HCT116 (cell line): ENCODE measurements around the gene DKK3. TPM values are rescaled to one million over a fixed set of nuclear protein-coding genes. Genes with fewer than 3 reads are reported as not detected.

Experiments
- ATAC-seq: fragments of 200-7000 bp; cut with Tn5 transposase; 2 replicates; pipeline ENCODE4 v1.9.1; 2020; ENCODE audit warnings: mild to moderate bottlenecking, moderate library complexity
- Bru-seq: library from RNA; stranded (reverse); fragments of 400-500 nt; gene quantifications from one replicate; lab custom pipeline; 2021; lab: Mats Ljungman, UMichigan
- BruChase-seq, 2 experiments: library from RNA; stranded (reverse); fragments of 400-500 nt; gene quantifications; one replicate each; lab custom pipeline; 2021; lab: Mats Ljungman, UMichigan
- BruUV-seq: library from RNA; stranded (reverse); fragments of 400-500 nt; replicated peaks from 2 replicates; lab custom pipeline; 2021; lab: Mats Ljungman, UMichigan
- CTCF ChIA-PET: fragments of 300-600 bp; sonication (Branson Sonifier 250); formaldehyde crosslinking; loops from one replicate; lab custom pipeline; 2021; ENCODE audit warnings: antibody characterized with exemption; lab: Charles Lee
- POLR2A ChIA-PET: fragments of 300-600, 350-600 bp; sonication (Branson Sonifier 250); formaldehyde crosslinking; loops from one replicate; lab custom pipeline; 2021; ENCODE audit warnings: antibody characterized with exemption; lab: Charles Lee
- RAD21 ChIA-PET, 2 experiments: fragments of 300-600 bp; sonication (Branson Sonifier 250); formaldehyde crosslinking; loops; one replicate each; lab custom pipeline; 2023; ENCODE audit warnings: low total read pairs in 2 of 2; ENCODE audit not compliant: uncharacterized antibody in 2 of 2, unreplicated experiment in 2 of 2, low non-redundant PET in 1 of 2; lab: Charles Lee
- DNase-seq: peaks from one replicate; pipeline ENCODE4 v3.0.0-alpha.2; 2010; ENCODE audit warnings: low read depth, low spot score
- H2AFZ ChIP-seq: fragments of 200-600 bp; shearing (Covaris generic), sonication (generic); 2 replicates; pipeline ENCODE4 v1.6.1; 2017; ENCODE audit warnings: low read depth, mixed run types, mixed read lengths, antibody characterized with exemption, low read length; ENCODE audit not compliant: poor library complexity, severe bottlenecking
- H3K27ac ChIP-seq: 2 replicates; pipeline ENCODE4 v1.5.1; 2012; ENCODE audit warnings: low read depth, low read length
- H3K27me3 ChIP-seq: fragments of 200-600 bp; sonication (generic); 2 replicates; pipeline ENCODE4 v1.6.1; 2016; ENCODE audit warnings: mixed run types, low read length, mixed read lengths; ENCODE audit not compliant: insufficient read depth
- H3K36me3 ChIP-seq, 2 experiments: fragments of 200-500 bp in 1 of 2; fragments of 200-600 bp in 1 of 2; sonication (Bioruptor generic) in 1 of 2; sonication (generic) in 1 of 2; 2 replicates each; pipeline versions ENCODE4 v1.5.1 to v1.6.1; 2014 to 2016; ENCODE audit warnings: low read length in 2 of 2, inconsistent platforms in 1 of 2, mixed read lengths in 1 of 2, mixed run types in 1 of 2; ENCODE audit not compliant: insufficient read depth in 2 of 2, control insufficient read depth in 1 of 2
- H3K4me1 ChIP-seq, 2 experiments: fragments of 200-600 bp in 1 of 2; sonication (generic) in 1 of 2; 2 replicates each; pipeline versions ENCODE4 v1.5.1 to v1.6.1; 2012 to 2017; ENCODE audit warnings: low read length in 2 of 2, inconsistent platforms in 1 of 2, mild to moderate bottlenecking in 1 of 2, mixed read lengths in 1 of 2, mixed run types in 1 of 2, moderate library complexity in 1 of 2; ENCODE audit not compliant: insufficient read depth in 2 of 2, control insufficient read depth in 1 of 2
- H3K4me2 ChIP-seq: fragments of 200-600 bp; sonication (generic); 2 replicates; pipeline ENCODE4 v1.6.1; 2017; ENCODE audit warnings: mixed run types, low read length, mixed read lengths
- H3K4me3 ChIP-seq, 2 experiments: fragments of 200-600 bp in 1 of 2; sonication (generic) in 1 of 2; replicated peaks in 1 of 2; 2 replicates each; pipeline ENCODE4 v1.5.1; 2011 to 2016; ENCODE audit warnings: low read length in 2 of 2, control low read depth in 1 of 2, low read depth in 1 of 2, mild to moderate bottlenecking in 1 of 2, mixed read lengths in 1 of 2, mixed run types in 1 of 2
- H3K79me2 ChIP-seq: fragments of 200-600 bp; sonication (generic); 2 replicates; pipeline ENCODE4 v1.6.1; 2017; ENCODE audit warnings: mild to moderate bottlenecking, mixed run types, low read length, moderate library complexity, mixed read lengths; ENCODE audit not compliant: insufficient read depth
- H3K9ac ChIP-seq: fragments of 200-600 bp; sonication (generic); 2 replicates; pipeline ENCODE4 v1.6.1; 2016; ENCODE audit warnings: low read length, mixed read lengths
- H3K9me2 ChIP-seq: fragments of 200-600 bp; sonication (generic), shearing (Covaris generic); 2 replicates; pipeline ENCODE4 v1.6.1; 2017; ENCODE audit warnings: mixed run types, mild to moderate bottlenecking, moderate library complexity; ENCODE audit not compliant: insufficient read depth
- H3K9me3 ChIP-seq, 2 experiments: fragments of 200-500 bp in 1 of 2; fragments of 200-600 bp in 1 of 2; sonication (Bioruptor generic) in 1 of 2; sonication (generic) in 1 of 2; 2 replicates each; pipeline ENCODE4 v1.6.1; 2014 to 2017; ENCODE audit warnings: low read length in 2 of 2, mixed read lengths in 2 of 2, inconsistent platforms in 1 of 2, low read depth in 1 of 2, mild to moderate bottlenecking in 1 of 2, mixed run types in 1 of 2, moderate library complexity in 1 of 2; ENCODE audit not compliant: control insufficient read depth in 1 of 2, insufficient read depth in 1 of 2
- H4K20me1 ChIP-seq: fragments of 200-600 bp; sonication (generic), shearing (Covaris generic); 2 replicates; pipeline ENCODE4 v1.6.1; 2017; ENCODE audit warnings: mixed run types, mild to moderate bottlenecking, moderate library complexity; ENCODE audit not compliant: insufficient read depth
- ELF1 ChIP-seq: IDR thresholded peaks from 2 replicates; pipeline ENCODE4 v1.6.1; 2012; ENCODE audit warnings: low read depth, borderline replicate concordance
- EZH2 ChIP-seq: fragments of 200-600 bp; sonication (generic); IDR thresholded peaks from 2 replicates; pipeline ENCODE4 v1.6.1; 2017; ENCODE audit warnings: antibody characterized with exemption, mixed run types
- EZH2phosphoT487 ChIP-seq: fragments of 200-600 bp; IDR thresholded peaks from 2 replicates; pipeline ENCODE4 v1.6.1; 2018; ENCODE audit warnings: antibody characterized with exemption, borderline replicate concordance
- POLR2A ChIP-seq: IDR thresholded peaks from 2 replicates; pipeline ENCODE4 v1.7.0; 2011; ENCODE audit warnings: borderline replicate concordance; ENCODE audit not compliant: insufficient read depth, insufficient read length; ENCODE audit errors: extremely low read depth
- SIN3A ChIP-seq: IDR thresholded peaks from 2 replicates; pipeline ENCODE4 v1.6.1; 2012; ENCODE audit warnings: low read depth
- SP1 ChIP-seq: IDR thresholded peaks from 2 replicates; pipeline ENCODE4 v1.6.1; 2012; ENCODE audit warnings: low read depth
- intact Hi-C: fragments of 100-400 bp; cut with micrococcal nuclease; formaldehyde crosslinking; loops from 2 replicates; pipeline ENCODE4 v1.10.0; 2022
- long read RNA-seq: library from polyadenylated mRNA; unstranded; transcript quantifications from one replicate; pipeline ENCODE4 v2.0.0, GENCODE V29; 2021; ENCODE audit not compliant: unreplicated experiment
- polyA plus RNA-seq: library from polyadenylated mRNA; unstranded; fragments of >200 nt; gene quantifications from 2 replicates; pipeline ENCODE4 v1.2.1, GENCODE V29; 2012; ENCODE audit warnings: missing spikeins
- total RNA-seq: library from RNA; stranded (reverse); gene quantifications from one replicate; pipeline ENCODE4 v1.2.1, GENCODE V29; 2021; ENCODE audit not compliant: unreplicated experiment
- TF ChIP-seq, protein P1 (sequence below): IDR thresholded peaks from 2 replicates; pipeline ENCODE4 v1.6.1; 2012

DKK3 gene
- total RNA-seq: 0.49 TPM
- polyA plus RNA-seq: 0.20 TPM in 1 of 2 replicates, not detected in the other
- percentile 6 among the genes with signal in this experiment for Bru-seq, nascent RNA
- percentile 11 among the genes with signal in this experiment for BruChase-seq, experiment 1, labeled RNA remaining after a 6-hour chase
- BruChase-seq, experiment 2, labeled RNA remaining after a 2-hour chase: percentile 5 among the genes with signal in this experiment
- long read RNA-seq: 0 reads

DNA sequence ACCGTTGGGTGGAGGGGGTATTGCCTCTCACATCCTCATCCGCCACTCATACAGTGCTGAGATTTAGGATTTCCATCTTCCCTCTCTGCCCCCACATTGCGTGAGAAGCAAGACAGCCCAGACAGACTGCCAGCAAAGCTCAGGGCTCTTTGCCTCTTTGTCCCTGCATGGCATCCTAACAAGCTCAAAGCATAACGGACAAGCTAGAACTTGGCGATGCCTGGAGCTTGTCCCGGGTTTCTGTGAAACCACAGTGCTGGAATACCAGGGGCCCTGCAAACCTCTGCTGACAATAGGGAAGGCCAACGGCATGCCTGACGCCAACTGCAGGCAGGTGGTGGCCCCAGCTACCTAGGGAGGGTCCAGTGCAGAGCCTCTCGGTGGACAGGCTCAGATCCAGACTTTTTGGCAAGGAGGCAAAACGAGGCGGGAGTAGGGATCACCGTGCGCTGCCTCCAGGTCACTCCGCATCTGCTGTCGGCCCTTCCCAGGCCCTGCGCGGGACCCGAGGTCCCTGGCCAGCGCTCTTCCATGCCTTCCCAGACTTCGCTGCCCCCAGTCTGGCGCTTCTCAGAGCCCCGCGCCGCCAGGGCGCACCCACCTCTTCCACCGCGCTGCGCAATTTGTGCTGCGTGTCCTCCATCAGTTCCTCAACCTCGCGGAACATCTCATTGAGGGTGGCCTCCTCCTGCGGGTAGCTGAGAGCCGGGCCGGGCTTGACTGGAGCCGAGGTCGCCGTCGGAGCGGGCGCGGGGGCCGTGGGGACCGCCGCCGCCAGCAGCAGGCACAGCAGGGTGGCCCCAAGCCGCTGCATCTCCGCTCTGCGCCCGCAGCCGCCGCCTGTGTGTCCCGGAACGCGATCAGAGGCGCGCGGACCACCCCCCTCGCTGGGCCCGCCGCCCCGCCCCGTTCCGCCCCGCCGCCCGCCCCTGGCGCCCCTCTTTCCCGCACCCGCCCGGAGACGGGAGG lies at the start of gene DKK3:
DKK3 (minus strand) TSS at position 858 of the 969 bp plus-strand sequence; CDS start at position 814, 44 bp downstream.
- RAD21 ChIA-PET: no interaction called here
- BruUV-seq: no TSS peak
- Histone ChIP-seq H3K27me3 (no peaks in the 10 kb centered on the region), H3K4me3 (no peak within 1 kb of the TSS), H4K20me1 (no peaks in the 10 kb centered on the region), H3K27ac (no peak within 1 kb of the TSS), H3K4me1 (no peaks in the 10 kb centered on the region), H3K79me2 (no peaks in the 10 kb centered on the region), H3K9me2 (no peaks in the 10 kb centered on the region), H3K4me2 (no peak within 1 kb of the TSS), H3K9ac (no peak within 1 kb of the TSS)
- CTCF ChIA-PET: no interaction called here
- TF ChIP-seq SIN3A: no peak
- no peak for TF ChIP-seq POLR2A
- TF ChIP-seq SP1: no peak
- TF ChIP-seq EZH2: no peak
- TF ChIP-seq, protein P1, sequence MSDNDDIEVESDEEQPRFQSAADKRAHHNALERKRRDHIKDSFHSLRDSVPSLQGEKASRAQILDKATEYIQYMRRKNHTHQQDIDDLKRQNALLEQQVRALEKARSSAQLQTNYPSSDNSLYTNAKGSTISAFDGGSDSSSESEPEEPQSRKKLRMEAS: no peak
- TF ChIP-seq EZH2phosphoT487: no peak
- TF ChIP-seq ELF1: no peak
- TF ChIP-seq, all 23 proteins: peak for 0
- no peak within 1 kb of the TSS for H2AFZ ChIP-seq
- ATAC-seq: no peak
- intact Hi-C loops: no loop called here
- POLR2A ChIA-PET: no interaction called here
- H3K36me3 ChIP-seq: no peaks in the 10 kb centered on the region
- no peak for DNase-seq
- no peaks in the 10 kb centered on the region for H3K9me3 ChIP-seq
